ENCODE measurements around the gene LPP. TPM values are rescaled to one million over a fixed set of nuclear protein-coding genes. Genes with fewer than 3 reads are reported as not detected.

Gene LPP
- total RNA-seq, 4 donors from 2014 or later, result 45.9 to 81.1 (median 63.0) TPM

DNA sequence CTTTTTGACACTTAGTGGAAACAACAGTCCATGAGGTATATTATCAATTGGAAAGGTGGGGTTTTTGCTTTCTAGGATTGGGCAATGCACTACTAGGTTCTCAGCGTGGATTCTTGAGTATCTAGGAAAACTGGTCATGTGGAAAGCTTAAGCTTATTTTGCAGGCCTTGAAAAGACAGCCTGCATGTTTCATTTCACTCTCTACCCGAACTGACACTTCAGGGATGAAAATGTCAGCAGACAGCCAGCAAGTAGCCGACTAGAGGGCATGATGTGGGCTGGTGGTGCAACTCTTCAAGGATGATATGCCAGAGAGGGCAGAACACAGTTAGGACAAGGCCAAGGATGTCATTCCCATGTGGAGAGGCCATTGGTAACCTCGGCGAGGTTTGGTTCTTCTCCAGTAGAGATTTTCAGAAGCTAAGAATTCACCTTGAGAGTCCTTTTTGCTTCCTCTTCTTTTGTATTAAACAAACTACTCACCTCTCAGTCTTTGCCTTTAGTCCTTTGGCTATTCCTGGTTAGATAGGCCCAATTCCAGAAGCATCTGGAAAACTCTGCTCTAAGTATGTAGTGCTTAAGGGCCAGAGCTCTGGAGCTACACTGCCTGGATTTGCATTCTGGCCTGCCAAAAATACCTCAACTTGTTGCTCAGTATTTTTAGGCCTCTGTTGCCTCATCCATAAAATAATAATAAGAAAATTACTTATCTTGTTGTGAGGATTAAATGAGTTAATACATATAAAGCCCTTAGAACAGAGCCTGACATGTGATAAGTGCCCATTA, 17.9 kb downstream of the LPP start:
- H3K4me3 ChIP-seq (ENCODE audit: low read depth, poor library complexity, severe bottlenecking), result no peak overlapping the region
- intact Hi-C loops (cut with DNase I; ENCODE audit: low total_unique reads), result loop anchor here (5.0 kb wide), 1 partner anchor 795 kb away; no protein-coding TSS in a partner anchor
- no peak for TF ChIP-seq POLR2A (IDR thresholded peaks at IDR 0.05)
- TF ChIP-seq, protein P1, sequence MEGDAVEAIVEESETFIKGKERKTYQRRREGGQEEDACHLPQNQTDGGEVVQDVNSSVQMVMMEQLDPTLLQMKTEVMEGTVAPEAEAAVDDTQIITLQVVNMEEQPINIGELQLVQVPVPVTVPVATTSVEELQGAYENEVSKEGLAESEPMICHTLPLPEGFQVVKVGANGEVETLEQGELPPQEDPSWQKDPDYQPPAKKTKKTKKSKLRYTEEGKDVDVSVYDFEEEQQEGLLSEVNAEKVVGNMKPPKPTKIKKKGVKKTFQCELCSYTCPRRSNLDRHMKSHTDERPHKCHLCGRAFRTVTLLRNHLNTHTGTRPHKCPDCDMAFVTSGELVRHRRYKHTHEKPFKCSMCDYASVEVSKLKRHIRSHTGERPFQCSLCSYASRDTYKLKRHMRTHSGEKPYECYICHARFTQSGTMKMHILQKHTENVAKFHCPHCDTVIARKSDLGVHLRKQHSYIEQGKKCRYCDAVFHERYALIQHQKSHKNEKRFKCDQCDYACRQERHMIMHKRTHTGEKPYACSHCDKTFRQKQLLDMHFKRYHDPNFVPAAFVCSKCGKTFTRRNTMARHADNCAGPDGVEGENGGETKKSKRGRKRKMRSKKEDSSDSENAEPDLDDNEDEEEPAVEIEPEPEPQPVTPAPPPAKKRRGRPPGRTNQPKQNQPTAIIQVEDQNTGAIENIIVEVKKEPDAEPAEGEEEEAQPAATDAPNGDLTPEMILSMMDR (IDR thresholded peaks at IDR 0.05), result no peak
- no peak for DNase-seq (ENCODE audit: low spot score in 2 of 2)
- WGBS, 2 donors, result 91 to 93% methylated on average over 5 of the region's 5 CpGs

DNA sequence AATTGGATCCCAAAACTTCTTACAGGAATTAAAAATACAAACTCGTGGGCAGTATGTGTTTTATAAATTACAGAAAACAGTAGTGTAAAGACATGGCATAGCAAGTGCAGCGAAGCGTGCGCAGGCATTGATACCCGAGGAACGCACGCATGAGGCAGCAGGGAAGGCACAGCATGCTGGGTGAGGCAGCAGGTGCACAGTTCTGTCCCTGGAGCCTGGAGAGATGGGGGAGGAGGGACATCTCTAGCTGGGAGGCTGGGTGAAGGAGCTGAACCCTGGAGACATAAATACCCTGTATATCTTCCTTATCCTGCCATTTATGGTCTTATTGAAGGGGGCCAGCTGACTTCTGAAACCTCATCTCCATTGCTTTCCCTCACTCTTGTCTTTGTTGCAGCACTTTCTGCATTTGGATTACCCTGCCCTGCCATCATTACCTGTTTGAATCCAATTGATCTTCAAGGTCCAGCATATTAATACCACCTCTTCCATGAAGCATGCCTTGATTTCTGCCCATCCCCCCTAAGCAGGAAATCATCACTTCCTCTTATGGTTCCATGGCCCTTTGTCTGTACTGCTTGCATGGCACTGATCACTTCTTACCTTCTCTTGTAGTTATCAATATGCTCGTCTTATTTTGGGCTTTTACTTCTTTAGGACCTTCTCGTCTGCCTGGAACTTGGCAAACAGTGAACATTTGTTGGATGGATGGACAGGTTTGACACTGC, 20.5 kb downstream of the LPP start:
- WGBS, 2 donors, result 90 to 95% methylated on average over 9 of the region's 9 CpGs
- intact Hi-C loops (cut with DNase I; ENCODE audit: low total_unique reads), result loop anchor here (5.0 kb wide), 1 partner anchor 797 kb away; no protein-coding TSS in a partner anchor
- no peak for DNase-seq (ENCODE audit: low spot score in 2 of 2)
- H3K4me3 ChIP-seq (ENCODE audit: low read depth, poor library complexity, severe bottlenecking), result no peak overlapping the region
- TF ChIP-seq, protein P1 (IDR thresholded peaks at IDR 0.05), result no peak
- TF ChIP-seq POLR2A (IDR thresholded peaks at IDR 0.05), result no peak

DNA sequence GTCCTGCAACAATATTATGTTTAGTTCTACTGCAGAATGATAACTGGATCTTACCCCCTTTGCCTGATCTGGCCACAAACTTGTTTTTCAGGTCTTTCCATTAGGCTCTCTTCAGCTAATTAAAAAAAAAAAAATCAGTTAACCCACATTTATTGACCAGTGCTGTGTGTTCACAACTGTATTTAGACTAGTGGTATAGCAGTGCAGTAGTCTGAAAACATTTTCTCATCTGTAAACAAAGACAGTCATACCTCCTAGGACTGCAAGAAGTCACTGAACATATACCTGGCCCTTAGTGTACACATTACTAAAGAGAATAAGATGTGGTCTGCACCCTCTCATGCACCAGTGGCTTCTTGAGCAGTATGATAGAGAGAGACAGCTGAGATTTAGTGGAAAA, 22.5 kb downstream of the LPP start:
- intact Hi-C loops (cut with DNase I; ENCODE audit: low total_unique reads), result no loop called here
- DNase-seq (ENCODE audit: low spot score in 2 of 2), result no peak
- no peak overlapping the region for H3K4me3 ChIP-seq (ENCODE audit: low read depth, poor library complexity, severe bottlenecking)
- no peak for TF ChIP-seq POLR2A (IDR thresholded peaks at IDR 0.05)
- TF ChIP-seq, protein P1 (IDR thresholded peaks at IDR 0.05), result no peak

DNA sequence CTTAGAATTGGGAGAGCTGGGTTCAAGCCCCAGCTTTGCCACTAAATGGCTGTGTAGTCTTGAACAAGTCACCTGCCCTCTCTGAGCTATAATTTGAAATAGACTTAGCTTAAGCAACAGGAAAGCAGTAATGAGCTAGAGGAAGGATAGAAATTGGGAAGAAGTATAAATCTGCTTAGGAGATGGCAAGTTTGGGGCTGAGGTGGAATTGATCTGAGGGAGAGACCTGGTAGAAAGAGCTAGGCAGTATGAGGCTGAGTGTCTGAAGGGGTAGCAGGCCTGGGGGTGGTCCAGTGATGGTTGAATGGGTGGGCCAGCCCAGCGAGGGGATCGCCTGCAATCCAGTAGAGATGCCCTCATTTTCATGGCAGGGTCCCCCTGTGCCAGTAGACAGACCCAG, 22.9 kb downstream of the LPP start:
- no peak overlapping the region for H3K4me3 ChIP-seq (ENCODE audit: low read depth, poor library complexity, severe bottlenecking)
- DNase-seq (ENCODE audit: low spot score in 2 of 2), result no peak
- no peak for TF ChIP-seq POLR2A (IDR thresholded peaks at IDR 0.05)
- TF ChIP-seq, protein P1 (IDR thresholded peaks at IDR 0.05), result no peak
- 98 to 100% methylated on average over 2 of the region's 2 CpGs for WGBS, 2 donors
- intact Hi-C loops (cut with DNase I; ENCODE audit: low total_unique reads), result no loop called here

DNA sequence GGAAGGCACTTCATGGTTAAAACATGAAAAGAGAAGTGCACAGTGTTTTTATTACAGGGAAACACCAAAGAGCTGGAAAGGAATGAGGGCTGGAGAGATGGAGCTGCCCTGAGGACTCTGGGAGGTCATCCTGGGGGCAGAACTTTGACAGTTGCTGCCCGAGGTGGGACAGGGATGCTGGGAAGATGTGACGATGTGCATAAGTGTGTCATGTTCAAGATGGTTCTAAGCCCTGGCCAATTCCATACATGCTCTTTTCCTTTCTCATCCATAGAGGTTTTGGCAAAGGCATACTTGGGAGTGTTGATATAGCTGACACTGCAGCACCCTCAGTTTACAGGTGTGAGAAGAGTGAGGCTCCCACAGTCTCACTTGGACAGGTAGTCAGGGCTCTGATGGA, 23.8 kb downstream of the LPP start:
- no peak overlapping the region for H3K4me3 ChIP-seq (ENCODE audit: low read depth, poor library complexity, severe bottlenecking)
- DNase-seq (ENCODE audit: low spot score in 2 of 2), result no peak
- 90 to 93% methylated on average over 2 of the region's 2 CpGs for WGBS, 2 donors
- TF ChIP-seq, protein P1 (IDR thresholded peaks at IDR 0.05), result no peak
- intact Hi-C loops (cut with DNase I; ENCODE audit: low total_unique reads), result no loop called here
